Measurements from ENCODE around the gene INPP4B.
A peak's percentile ranks its signal among the peaks of the same experiment; 100 is the strongest.

INPP4B gene

GRCh38 chr4:142467088-142467487 lies 379.0 kb downstream of the INPP4B start:
- Histone ChIP-seq H3K9ac (ENCODE audit: low read depth, low read length) (no peak overlapping the region), H3K9me3 (ENCODE audit: control insufficient read depth, insufficient read depth, low read length) (no peaks in the 10 kb centered on the region), H3K36me3 (ENCODE audit: control insufficient read depth, insufficient read depth, low read length) (no peaks in the 10 kb centered on the region), H3K27ac (ENCODE audit: low read depth, low read length) (no peak overlapping the region), H3K27me3 (ENCODE audit: control insufficient read depth, insufficient read depth, low read length) (no peaks in the 10 kb centered on the region), H3K4me3 (ENCODE audit: low read depth, low read length) (no peak overlapping the region), H3K4me1 (ENCODE audit: control insufficient read depth, insufficient read depth, low read length) (no peaks in the 10 kb centered on the region)

GRCh38 chr4:142465526-142465925 lies 380.6 kb downstream of the INPP4B start:
- no peaks in the 10 kb centered on the region for H3K27me3 ChIP-seq (ENCODE audit: control insufficient read depth, insufficient read depth, low read length)
- no peaks in the 10 kb centered on the region for H3K36me3 ChIP-seq (ENCODE audit: control insufficient read depth, insufficient read depth, low read length)

GRCh38 chr4:142463206-142463605 lies 382.9 kb downstream of the INPP4B start:
- no peak overlapping the region for H3K9ac ChIP-seq (ENCODE audit: low read depth, low read length)
- H3K36me3 ChIP-seq (ENCODE audit: control insufficient read depth, insufficient read depth, low read length): no peaks in the 10 kb centered on the region
- H3K27me3 ChIP-seq (ENCODE audit: control insufficient read depth, insufficient read depth, low read length): no peaks in the 10 kb centered on the region
- no peaks in the 10 kb centered on the region for H3K9me3 ChIP-seq (ENCODE audit: control insufficient read depth, insufficient read depth, low read length)
- no peaks in the 10 kb centered on the region for H3K4me1 ChIP-seq (ENCODE audit: control insufficient read depth, insufficient read depth, low read length)
- H3K27ac ChIP-seq (ENCODE audit: low read depth, low read length): no peak overlapping the region
- no peak overlapping the region for H3K4me3 ChIP-seq (ENCODE audit: low read depth, low read length)

More at GRCh38 chr4:142465526-142465925, 380.6 kb downstream of the INPP4B start:
- Histone ChIP-seq H3K27ac (ENCODE audit: low read depth, low read length) (no peak overlapping the region), H3K9me3 (ENCODE audit: control insufficient read depth, insufficient read depth, low read length) (no peaks in the 10 kb centered on the region), H3K9ac (ENCODE audit: low read depth, low read length) (no peak overlapping the region), H3K4me1 (ENCODE audit: control insufficient read depth, insufficient read depth, low read length) (no peaks in the 10 kb centered on the region), H3K4me3 (ENCODE audit: low read depth, low read length) (no peak overlapping the region)

- Histone ChIP-seq H3K9me3 (ENCODE audit: control insufficient read depth, insufficient read depth, low read length) (no peaks in the 10 kb centered on the region), H3K27ac (ENCODE audit: low read depth, low read length) (no peak overlapping the region), H3K9ac (ENCODE audit: low read depth, low read length) (no peak overlapping the region), H3K36me3 (ENCODE audit: control insufficient read depth, insufficient read depth, low read length) (no peaks in the 10 kb centered on the region), H3K27me3 (ENCODE audit: control insufficient read depth, insufficient read depth, low read length) (no peaks in the 10 kb centered on the region), H3K4me1 (ENCODE audit: control insufficient read depth, insufficient read depth, low read length) (peaks cover 6% of the 10 kb centered on the region), H3K4me3 (ENCODE audit: low read depth, low read length) (no peak overlapping the region)
Observed at GRCh38 chr4:142452161-142452855, 393.8 kb downstream of the INPP4B start.

GRCh38 chr4:142449771-142450373 lies 396.2 kb downstream of the INPP4B start:
- H3K27ac ChIP-seq (ENCODE audit: low read depth, low read length): no peak overlapping the region
- H3K4me1 ChIP-seq (ENCODE audit: control insufficient read depth, insufficient read depth, low read length): peaks cover 6% of the 10 kb centered on the region
- H3K36me3 ChIP-seq (ENCODE audit: control insufficient read depth, insufficient read depth, low read length): no peaks in the 10 kb centered on the region
- no peak overlapping the region for H3K4me3 ChIP-seq (ENCODE audit: low read depth, low read length)
- H3K27me3 ChIP-seq (ENCODE audit: control insufficient read depth, insufficient read depth, low read length): no peaks in the 10 kb centered on the region
- no peak overlapping the region for H3K9ac ChIP-seq (ENCODE audit: low read depth, low read length)
- H3K9me3 ChIP-seq (ENCODE audit: control insufficient read depth, insufficient read depth, low read length): no peaks in the 10 kb centered on the region

- Histone ChIP-seq H3K36me3 (ENCODE audit: control insufficient read depth, insufficient read depth, low read length) (no peaks in the 10 kb centered on the region), H3K9me3 (ENCODE audit: control insufficient read depth, insufficient read depth, low read length) (no peaks in the 10 kb centered on the region), H3K27ac (ENCODE audit: low read depth, low read length) (no peak overlapping the region), H3K4me1 (ENCODE audit: control insufficient read depth, insufficient read depth, low read length) (peaks cover 6% of the 10 kb centered on the region), H3K9ac (ENCODE audit: low read depth, low read length) (no peak overlapping the region), H3K27me3 (ENCODE audit: control insufficient read depth, insufficient read depth, low read length) (no peaks in the 10 kb centered on the region), H3K4me3 (ENCODE audit: low read depth, low read length) (no peak overlapping the region)
Observed at GRCh38 chr4:142447009-142447408, 399.1 kb downstream of the INPP4B start.

- Histone ChIP-seq H3K9ac (ENCODE audit: low read depth, low read length) (no peak overlapping the region), H3K27ac (ENCODE audit: low read depth, low read length) (no peak overlapping the region), H3K4me1 (ENCODE audit: control insufficient read depth, insufficient read depth, low read length) (peaks cover 3% of the 10 kb centered on the region), H3K9me3 (ENCODE audit: control insufficient read depth, insufficient read depth, low read length) (no peaks in the 10 kb centered on the region), H3K27me3 (ENCODE audit: control insufficient read depth, insufficient read depth, low read length) (no peaks in the 10 kb centered on the region), H3K36me3 (ENCODE audit: control insufficient read depth, insufficient read depth, low read length) (no peaks in the 10 kb centered on the region), H3K4me3 (ENCODE audit: low read depth, low read length) (no peak overlapping the region)
Observed at GRCh38 chr4:142443469-142443868, 402.6 kb downstream of the INPP4B start.

- Histone ChIP-seq H3K27ac (ENCODE audit: low read depth, low read length) (no peak overlapping the region), H3K9ac (ENCODE audit: low read depth, low read length) (no peak overlapping the region), H3K9me3 (ENCODE audit: control insufficient read depth, insufficient read depth, low read length) (no peaks in the 10 kb centered on the region), H3K36me3 (ENCODE audit: control insufficient read depth, insufficient read depth, low read length) (no peaks in the 10 kb centered on the region), H3K4me3 (ENCODE audit: low read depth, low read length) (no peak overlapping the region), H3K27me3 (ENCODE audit: control insufficient read depth, insufficient read depth, low read length) (no peaks in the 10 kb centered on the region), H3K4me1 (ENCODE audit: control insufficient read depth, insufficient read depth, low read length) (peaks cover 10% of the 10 kb centered on the region)
Observed at GRCh38 chr4:142440093-142440492, 406.0 kb downstream of the INPP4B start.

GRCh38 chr4:142435599-142436235 lies 410.4 kb downstream of the INPP4B start:
- Histone ChIP-seq H3K27ac (ENCODE audit: low read depth, low read length) (peak overlapping the region; percentile 50), H3K27me3 (ENCODE audit: control insufficient read depth, insufficient read depth, low read length) (no peaks in the 10 kb centered on the region), H3K36me3 (ENCODE audit: control insufficient read depth, insufficient read depth, low read length) (no peaks in the 10 kb centered on the region), H3K9me3 (ENCODE audit: control insufficient read depth, insufficient read depth, low read length) (no peaks in the 10 kb centered on the region), H3K4me3 (ENCODE audit: low read depth, low read length) (no peak overlapping the region), H3K9ac (ENCODE audit: low read depth, low read length) (no peak overlapping the region), H3K4me1 (ENCODE audit: control insufficient read depth, insufficient read depth, low read length) (peaks cover 12% of the 10 kb centered on the region)

GRCh38 chr4:142434519-142435224 lies 411.4 kb downstream of the INPP4B start:
- H3K27me3 ChIP-seq (ENCODE audit: control insufficient read depth, insufficient read depth, low read length): no peaks in the 10 kb centered on the region
- H3K36me3 ChIP-seq (ENCODE audit: control insufficient read depth, insufficient read depth, low read length): no peaks in the 10 kb centered on the region
- H3K27ac ChIP-seq (ENCODE audit: low read depth, low read length): no peak overlapping the region
- no peak overlapping the region for H3K4me3 ChIP-seq (ENCODE audit: low read depth, low read length)
- peaks cover 17% of the 10 kb centered on the region for H3K4me1 ChIP-seq (ENCODE audit: control insufficient read depth, insufficient read depth, low read length)
- H3K9me3 ChIP-seq (ENCODE audit: control insufficient read depth, insufficient read depth, low read length): no peaks in the 10 kb centered on the region
- no peak overlapping the region; the same call in 1 of the 2 replicates for H3K9ac ChIP-seq (ENCODE audit: low read depth, low read length)

- no peaks in the 10 kb centered on the region for H3K9me3 ChIP-seq (ENCODE audit: control insufficient read depth, insufficient read depth, low read length)
- H3K9ac ChIP-seq (ENCODE audit: low read depth, low read length): no peak overlapping the region
- H3K27ac ChIP-seq (ENCODE audit: low read depth, low read length): no peak overlapping the region
Observed at GRCh38 chr4:142428715-142429114, 417.4 kb downstream of the INPP4B start.

More at GRCh38 chr4:142428715-142429114, 417.4 kb downstream of the INPP4B start:
- Histone ChIP-seq H3K4me3 (ENCODE audit: low read depth, low read length) (no peak overlapping the region), H3K36me3 (ENCODE audit: control insufficient read depth, insufficient read depth, low read length) (no peaks in the 10 kb centered on the region), H3K27me3 (ENCODE audit: control insufficient read depth, insufficient read depth, low read length) (no peaks in the 10 kb centered on the region), H3K4me1 (ENCODE audit: control insufficient read depth, insufficient read depth, low read length) (peaks cover 26% of the 10 kb centered on the region)
